GM23338 (cell line): ENCODE results near the gene FAF2. TPM values are rescaled to one million over a fixed set of nuclear protein-coding genes. Genes with fewer than 3 reads are reported as not detected.

Source experiments
- ATAC-seq: fragments of 200-7000 bp; cut with Tn5 transposase; 3 replicates; pipeline ENCODE4 v1.9.1; 2020
- DNase-seq: peaks from one replicate; pipeline ENCODE4 v3.0.0-alpha.2; 2015; ENCODE audit warnings: low spot score
- H2AFZ ChIP-seq: fragments of 200-600 bp; sonication (generic); 2 replicates; pipeline ENCODE4 v1.8.0; 2016; ENCODE audit warnings: antibody characterized with exemption, mild to moderate bottlenecking, moderate library complexity
- H3F3A ChIP-seq: fragments of 200-600 bp; sonication (generic); replicated peaks from 2 replicates; pipeline ENCODE4 v1.8.0; 2017; ENCODE audit warnings: antibody characterized with exemption, mixed run types, low read depth
- H3K27ac ChIP-seq: fragments of 200-600 bp; sonication (generic); 2 replicates; pipeline ENCODE4 v1.6.1; 2016; ENCODE audit warnings: low read depth
- H3K27me3 ChIP-seq: fragments of 200-600 bp; sonication (generic); 2 replicates; pipeline ENCODE4 v1.8.0; 2016; ENCODE audit warnings: mild to moderate bottlenecking, mixed run types, moderate library complexity; ENCODE audit not compliant: insufficient read depth
- H3K36me3 ChIP-seq: fragments of 200-600 bp; sonication (generic); 2 replicates; pipeline ENCODE4 v1.8.0; 2016; ENCODE audit warnings: mild to moderate bottlenecking; ENCODE audit not compliant: insufficient read depth
- H3K4me1 ChIP-seq: fragments of 200-600 bp; sonication (generic); 2 replicates; pipeline ENCODE4 v1.8.0; 2016; ENCODE audit warnings: mild to moderate bottlenecking, moderate library complexity; ENCODE audit not compliant: insufficient read depth
- H3K4me2 ChIP-seq: fragments of 200-600 bp; sonication (generic); 2 replicates; pipeline ENCODE4 v1.7.1; 2017; ENCODE audit warnings: mixed run types
- H3K4me3 ChIP-seq: fragments of 200-600 bp; sonication (generic); 2 replicates; pipeline ENCODE4 v1.6.1; 2016; ENCODE audit warnings: mixed run types
- H3K79me2 ChIP-seq: fragments of 200-600 bp; sonication (generic); replicated peaks from 2 replicates; pipeline ENCODE4 v1.8.0; 2017; ENCODE audit warnings: mild to moderate bottlenecking; ENCODE audit not compliant: insufficient read depth
- H3K9me2 ChIP-seq: fragments of 200-600 bp; sonication (generic); 2 replicates; pipeline ENCODE4 v1.8.0; 2017; ENCODE audit not compliant: insufficient read depth
- H4K20me1 ChIP-seq: fragments of 200-600 bp; sonication (generic); replicated peaks from 2 replicates; pipeline ENCODE4 v1.8.0; 2017; ENCODE audit warnings: mild to moderate bottlenecking; ENCODE audit not compliant: insufficient read depth
- H3K27ac Mint-ChIP-seq: 2 replicates; pipeline ENCODE4 v1.8.0; 2020; ENCODE audit warnings: inconsistent platforms, mild to moderate bottlenecking, moderate library complexity, mixed read lengths
- H3K27me3 Mint-ChIP-seq: 3 replicates; pipeline ENCODE4 v1.8.0; 2022; ENCODE audit warnings: low read depth, mild to moderate bottlenecking, moderate library complexity, mixed read lengths, inconsistent platforms; ENCODE audit not compliant: insufficient read depth, poor library complexity
- H3K36me3 Mint-ChIP-seq: 3 replicates; pipeline ENCODE4 v1.8.0; 2021; ENCODE audit warnings: low read depth, mild to moderate bottlenecking, inconsistent platforms, moderate library complexity, mixed read lengths
- H3K4me1 Mint-ChIP-seq: 3 replicates; pipeline ENCODE4 v1.8.0; 2020; ENCODE audit warnings: mild to moderate bottlenecking, inconsistent platforms, mixed read lengths
- H3K4me3 Mint-ChIP-seq: 3 replicates; pipeline ENCODE4 v1.8.0; 2021; ENCODE audit warnings: moderate library complexity, mild to moderate bottlenecking, inconsistent platforms, mixed read lengths
- H3K9me3 Mint-ChIP-seq: 3 replicates; pipeline ENCODE4 v1.8.0; 2020; ENCODE audit warnings: moderate library complexity, mild to moderate bottlenecking, inconsistent platforms, mixed read lengths
- CREB1 ChIP-seq: fragments of 250-450 bp; sonication (Bioruptor Pico); IDR thresholded peaks from 2 replicates; pipeline ENCODE4 v1.5.0; 2020; ENCODE audit warnings: low read depth, mild to moderate bottlenecking, moderate library complexity
- EZH2phosphoT487 ChIP-seq: fragments of 200-600 bp; sonication (generic); IDR thresholded peaks from one replicate; pipeline ENCODE4 v1.8.1; 2018; ENCODE audit warnings: antibody characterized with exemption; ENCODE audit not compliant: unreplicated experiment
- JUNB ChIP-seq: IDR thresholded peaks from one replicate; pipeline ENCODE4 v1.6.1; 2016; ENCODE audit warnings: antibody characterized with exemption; ENCODE audit not compliant: unreplicated experiment
- NANOG ChIP-seq: IDR thresholded peaks from 2 replicates; pipeline ENCODE4 v1.6.1; 2016; ENCODE audit warnings: antibody characterized with exemption, borderline replicate concordance
- POLR2AphosphoS5 ChIP-seq: IDR thresholded peaks from 2 replicates; pipeline ENCODE4 v1.6.1; 2016; ENCODE audit warnings: antibody characterized with exemption, low read depth
- STAT1 ChIP-seq: IDR thresholded peaks from one replicate; pipeline ENCODE4 v1.6.1; 2016; ENCODE audit warnings: antibody characterized with exemption; ENCODE audit not compliant: unreplicated experiment
- ZNF114 ChIP-seq: fragments of 250-450 bp; sonication (Bioruptor Pico); IDR thresholded peaks from 2 replicates; pipeline ENCODE4 v1.5.0; 2020; ENCODE audit warnings: mild to moderate bottlenecking, moderate library complexity
- polyA plus RNA-seq: library from polyadenylated mRNA; unstranded; fragments of >200 nt; fragmentation: Nextera tagmentation; extraction: Ambion mirVana; gene quantifications from 2 replicates; pipeline ENCODE4 v1.2.1, GENCODE V29; 2016
- total RNA-seq: library from RNA; depleted of rRNA; stranded (reverse); fragments of >200 nt; shearing (Covaris generic); gene quantifications from 2 replicates; pipeline ENCODE4 v1.2.3, GENCODE V29; 2014
- TF ChIP-seq, protein P1 (sequence below): fragments of 250-450 bp; sonication (Bioruptor Pico); IDR thresholded peaks from 2 replicates; pipeline ENCODE4 v1.5.0; 2020; ENCODE audit warnings: mild to moderate bottlenecking, moderate library complexity
- TF ChIP-seq, protein P2 (sequence below): IDR thresholded peaks from 2 replicates; pipeline ENCODE4 v1.6.1; 2016; ENCODE audit warnings: antibody characterized with exemption
- TF ChIP-seq, protein P3 (sequence below): IDR thresholded peaks from one replicate; pipeline ENCODE4 v1.6.1; 2018; ENCODE audit warnings: antibody characterized with exemption; ENCODE audit not compliant: unreplicated experiment

The FAF2 gene
- total and polyA plus RNA-seq, 2 experiments from 2014 or later: 32.8 to 37.6 TPM

DNA sequence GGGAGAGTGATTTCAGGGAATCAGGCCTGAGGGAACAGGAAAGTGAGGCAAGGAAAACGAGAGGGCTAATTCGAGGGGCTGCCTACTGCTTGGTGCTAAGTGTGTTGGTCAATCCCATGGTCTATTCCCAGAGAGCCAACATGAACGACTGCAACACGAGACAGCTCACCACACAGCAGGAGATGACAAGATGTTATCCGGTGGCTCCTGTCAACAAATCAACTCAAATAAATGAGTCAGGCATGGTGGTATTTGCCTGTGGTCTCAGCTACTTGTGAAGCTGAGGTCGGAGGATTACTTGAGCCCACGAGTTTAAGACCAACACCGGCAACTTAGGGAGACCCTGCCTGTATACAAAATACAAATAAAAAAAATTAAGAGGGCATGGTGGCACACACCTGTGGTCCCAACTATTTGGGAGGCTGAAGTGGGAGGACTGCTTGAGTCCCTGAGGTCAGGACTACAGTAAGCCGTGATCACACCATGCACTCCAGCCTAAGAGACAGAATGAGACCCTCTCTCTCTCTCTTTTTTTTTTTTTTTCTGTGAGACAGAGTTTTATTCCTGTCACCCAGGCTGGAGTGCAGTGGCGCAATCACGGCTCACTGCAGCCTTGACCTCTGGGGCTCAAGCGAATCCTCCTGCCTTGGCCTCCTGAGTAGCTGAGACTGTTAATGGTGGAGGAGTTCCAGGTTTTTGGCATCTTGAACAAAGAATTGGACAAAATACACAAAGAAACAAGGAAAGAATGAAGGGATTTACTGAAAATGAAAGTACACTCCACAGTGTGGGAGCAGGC, 9.0 kb upstream of the FAF2 start:
- Histone ChIP-seq H3K27me3 (no peaks in the 10 kb centered on the region), H3K9me2 (no peaks in the 10 kb centered on the region), H3K4me3 (no peak overlapping the region), H2AFZ (no peak overlapping the region), H3K27ac (no peak overlapping the region), H4K20me1 (no peaks in the 10 kb centered on the region), H3K36me3 (no peaks in the 10 kb centered on the region), H3F3A (no peaks in the 10 kb centered on the region), H3K79me2 (no peaks in the 10 kb centered on the region), H3K4me2 (no peak overlapping the region), H3K4me1 (peaks cover 9% of the 10 kb centered on the region)
- DNase-seq (no peak), ATAC-seq (no peak)
- Mint-ChIP-seq H3K27me3 (peaks cover 14% of the 10 kb centered on the region), H3K4me1 (peaks cover 13% of the 10 kb centered on the region), H3K4me3 (no peak overlapping the region), H3K27ac (no peak overlapping the region; the same call in 1 of the 2 replicates), H3K36me3 (no peaks in the 10 kb centered on the region), H3K9me3 (peaks cover 7% of the 10 kb centered on the region; the same call in 2 of the 3 replicates)
- TF ChIP-seq EZH2phosphoT487: no peak
- TF ChIP-seq STAT1: no peak
- no peak for TF ChIP-seq NANOG
- TF ChIP-seq, protein P1, sequence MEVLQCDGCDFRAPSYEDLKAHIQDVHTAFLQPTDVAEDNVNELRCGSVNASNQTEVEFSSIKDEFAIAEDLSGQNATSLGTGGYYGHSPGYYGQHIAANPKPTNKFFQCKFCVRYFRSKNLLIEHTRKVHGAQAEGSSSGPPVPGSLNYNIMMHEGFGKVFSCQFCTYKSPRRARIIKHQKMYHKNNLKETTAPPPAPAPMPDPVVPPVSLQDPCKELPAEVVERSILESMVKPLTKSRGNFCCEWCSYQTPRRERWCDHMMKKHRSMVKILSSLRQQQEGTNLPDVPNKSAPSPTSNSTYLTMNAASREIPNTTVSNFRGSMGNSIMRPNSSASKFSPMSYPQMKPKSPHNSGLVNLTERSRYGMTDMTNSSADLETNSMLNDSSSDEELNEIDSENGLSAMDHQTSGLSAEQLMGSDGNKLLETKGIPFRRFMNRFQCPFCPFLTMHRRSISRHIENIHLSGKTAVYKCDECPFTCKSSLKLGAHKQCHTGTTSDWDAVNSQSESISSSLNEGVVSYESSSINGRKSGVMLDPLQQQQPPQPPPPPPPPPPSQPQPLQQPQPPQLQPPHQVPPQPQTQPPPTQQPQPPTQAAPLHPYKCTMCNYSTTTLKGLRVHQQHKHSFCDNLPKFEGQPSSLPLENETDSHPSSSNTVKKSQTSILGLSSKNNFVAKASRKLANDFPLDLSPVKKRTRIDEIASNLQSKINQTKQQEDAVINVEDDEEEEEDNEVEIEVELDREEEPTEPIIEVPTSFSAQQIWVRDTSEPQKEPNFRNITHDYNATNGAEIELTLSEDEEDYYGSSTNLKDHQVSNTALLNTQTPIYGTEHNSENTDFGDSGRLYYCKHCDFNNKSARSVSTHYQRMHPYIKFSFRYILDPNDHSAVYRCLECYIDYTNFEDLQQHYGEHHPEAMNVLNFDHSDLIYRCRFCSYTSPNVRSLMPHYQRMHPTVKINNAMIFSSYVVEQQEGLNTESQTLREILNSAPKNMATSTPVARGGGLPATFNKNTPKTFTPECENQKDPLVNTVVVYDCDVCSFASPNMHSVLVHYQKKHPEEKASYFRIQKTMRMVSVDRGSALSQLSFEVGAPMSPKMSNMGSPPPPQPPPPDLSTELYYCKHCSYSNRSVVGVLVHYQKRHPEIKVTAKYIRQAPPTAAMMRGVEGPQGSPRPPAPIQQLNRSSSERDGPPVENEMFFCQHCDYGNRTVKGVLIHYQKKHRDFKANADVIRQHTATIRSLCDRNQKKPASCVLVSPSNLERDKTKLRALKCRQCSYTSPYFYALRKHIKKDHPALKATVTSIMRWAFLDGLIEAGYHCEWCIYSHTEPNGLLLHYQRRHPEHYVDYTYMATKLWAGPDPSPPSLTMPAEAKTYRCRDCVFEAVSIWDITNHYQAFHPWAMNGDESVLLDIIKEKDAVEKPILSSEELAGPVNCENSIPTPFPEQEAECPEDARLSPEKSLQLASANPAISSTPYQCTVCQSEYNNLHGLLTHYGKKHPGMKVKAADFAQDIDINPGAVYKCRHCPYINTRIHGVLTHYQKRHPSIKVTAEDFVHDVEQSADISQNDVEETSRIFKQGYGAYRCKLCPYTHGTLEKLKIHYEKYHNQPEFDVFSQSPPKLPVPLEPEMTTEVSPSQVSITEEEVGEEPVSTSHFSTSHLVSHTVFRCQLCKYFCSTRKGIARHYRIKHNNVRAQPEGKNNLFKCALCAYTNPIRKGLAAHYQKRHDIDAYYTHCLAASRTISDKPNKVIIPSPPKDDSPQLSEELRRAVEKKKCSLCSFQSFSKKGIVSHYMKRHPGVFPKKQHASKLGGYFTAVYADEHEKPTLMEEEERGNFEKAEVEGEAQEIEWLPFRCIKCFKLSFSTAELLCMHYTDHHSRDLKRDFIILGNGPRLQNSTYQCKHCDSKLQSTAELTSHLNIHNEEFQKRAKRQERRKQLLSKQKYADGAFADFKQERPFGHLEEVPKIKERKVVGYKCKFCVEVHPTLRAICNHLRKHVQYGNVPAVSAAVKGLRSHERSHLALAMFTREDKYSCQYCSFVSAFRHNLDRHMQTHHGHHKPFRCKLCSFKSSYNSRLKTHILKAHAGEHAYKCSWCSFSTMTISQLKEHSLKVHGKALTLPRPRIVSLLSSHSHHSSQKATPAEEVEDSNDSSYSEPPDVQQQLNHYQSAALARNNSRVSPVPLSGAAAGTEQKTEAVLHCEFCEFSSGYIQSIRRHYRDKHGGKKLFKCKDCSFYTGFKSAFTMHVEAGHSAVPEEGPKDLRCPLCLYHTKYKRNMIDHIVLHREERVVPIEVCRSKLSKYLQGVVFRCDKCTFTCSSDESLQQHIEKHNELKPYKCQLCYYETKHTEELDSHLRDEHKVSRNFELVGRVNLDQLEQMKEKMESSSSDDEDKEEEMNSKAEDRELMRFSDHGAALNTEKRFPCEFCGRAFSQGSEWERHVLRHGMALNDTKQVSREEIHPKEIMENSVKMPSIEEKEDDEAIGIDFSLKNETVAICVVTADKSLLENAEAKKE (CRISPR knock-in tag): no peak
- no peak for TF ChIP-seq CREB1 (CRISPR knock-in tag)
- TF ChIP-seq, protein P2, sequence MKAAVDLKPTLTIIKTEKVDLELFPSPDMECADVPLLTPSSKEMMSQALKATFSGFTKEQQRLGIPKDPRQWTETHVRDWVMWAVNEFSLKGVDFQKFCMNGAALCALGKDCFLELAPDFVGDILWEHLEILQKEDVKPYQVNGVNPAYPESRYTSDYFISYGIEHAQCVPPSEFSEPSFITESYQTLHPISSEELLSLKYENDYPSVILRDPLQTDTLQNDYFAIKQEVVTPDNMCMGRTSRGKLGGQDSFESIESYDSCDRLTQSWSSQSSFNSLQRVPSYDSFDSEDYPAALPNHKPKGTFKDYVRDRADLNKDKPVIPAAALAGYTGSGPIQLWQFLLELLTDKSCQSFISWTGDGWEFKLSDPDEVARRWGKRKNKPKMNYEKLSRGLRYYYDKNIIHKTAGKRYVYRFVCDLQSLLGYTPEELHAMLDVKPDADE: no peak
- TF ChIP-seq POLR2AphosphoS5: no peak
- TF ChIP-seq, protein P3, sequence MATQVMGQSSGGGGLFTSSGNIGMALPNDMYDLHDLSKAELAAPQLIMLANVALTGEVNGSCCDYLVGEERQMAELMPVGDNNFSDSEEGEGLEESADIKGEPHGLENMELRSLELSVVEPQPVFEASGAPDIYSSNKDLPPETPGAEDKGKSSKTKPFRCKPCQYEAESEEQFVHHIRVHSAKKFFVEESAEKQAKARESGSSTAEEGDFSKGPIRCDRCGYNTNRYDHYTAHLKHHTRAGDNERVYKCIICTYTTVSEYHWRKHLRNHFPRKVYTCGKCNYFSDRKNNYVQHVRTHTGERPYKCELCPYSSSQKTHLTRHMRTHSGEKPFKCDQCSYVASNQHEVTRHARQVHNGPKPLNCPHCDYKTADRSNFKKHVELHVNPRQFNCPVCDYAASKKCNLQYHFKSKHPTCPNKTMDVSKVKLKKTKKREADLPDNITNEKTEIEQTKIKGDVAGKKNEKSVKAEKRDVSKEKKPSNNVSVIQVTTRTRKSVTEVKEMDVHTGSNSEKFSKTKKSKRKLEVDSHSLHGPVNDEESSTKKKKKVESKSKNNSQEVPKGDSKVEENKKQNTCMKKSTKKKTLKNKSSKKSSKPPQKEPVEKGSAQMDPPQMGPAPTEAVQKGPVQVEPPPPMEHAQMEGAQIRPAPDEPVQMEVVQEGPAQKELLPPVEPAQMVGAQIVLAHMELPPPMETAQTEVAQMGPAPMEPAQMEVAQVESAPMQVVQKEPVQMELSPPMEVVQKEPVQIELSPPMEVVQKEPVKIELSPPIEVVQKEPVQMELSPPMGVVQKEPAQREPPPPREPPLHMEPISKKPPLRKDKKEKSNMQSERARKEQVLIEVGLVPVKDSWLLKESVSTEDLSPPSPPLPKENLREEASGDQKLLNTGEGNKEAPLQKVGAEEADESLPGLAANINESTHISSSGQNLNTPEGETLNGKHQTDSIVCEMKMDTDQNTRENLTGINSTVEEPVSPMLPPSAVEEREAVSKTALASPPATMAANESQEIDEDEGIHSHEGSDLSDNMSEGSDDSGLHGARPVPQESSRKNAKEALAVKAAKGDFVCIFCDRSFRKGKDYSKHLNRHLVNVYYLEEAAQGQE: no peak
- no peak for TF ChIP-seq JUNB
- TF ChIP-seq ZNF114 (CRISPR knock-in tag): no peak
